HepG2 (cell line): Measurements from ENCODE around the gene NT5DC1. TPM values are rescaled to one million over a fixed set of nuclear protein-coding genes. Genes with fewer than 3 reads are reported as not detected.

Source experiments
- BCL6 ChIP-seq: IDR thresholded peaks from 2 replicates; pipeline ENCODE4 v1.6.1; 2016; ENCODE audit warnings: missing genetic modification reagents, missing compliant biosample characterization
- EED ChIP-seq: sonication (generic); formaldehyde crosslinking; IDR thresholded peaks from 2 replicates; pipeline ENCODE4 v1.5.0; 2020; ENCODE audit warnings: mild to moderate bottlenecking, missing genetic modification reagents
- ETV5 ChIP-seq: IDR thresholded peaks from 2 replicates; pipeline ENCODE4 v1.6.1; 2018; ENCODE audit warnings: missing biosample characterization, missing genetic modification reagents, inconsistent platforms, borderline replicate concordance
- HNRNPLL ChIP-seq: fragments of 200-400 bp; formaldehyde crosslinking; IDR thresholded peaks from 2 replicates; pipeline ENCODE4 v1.6.1; 2017; ENCODE audit warnings: mild to moderate bottlenecking, low read depth, low read length; ENCODE audit not compliant: poor library complexity, severe bottlenecking
- MTF1 ChIP-seq: sonication (generic); formaldehyde crosslinking; IDR thresholded peaks from 2 replicates; pipeline ENCODE4 v1.5.0; 2020; ENCODE audit warnings: missing genetic modification reagents
- POGZ ChIP-seq: sonication (generic); formaldehyde crosslinking; IDR thresholded peaks from 2 replicates; pipeline ENCODE4 v1.4.0; 2020; ENCODE audit warnings: mild to moderate bottlenecking, missing genetic modification reagents
- ZBTB38 ChIP-seq: sonication (generic); formaldehyde crosslinking; IDR thresholded peaks from 2 replicates; pipeline ENCODE4 v1.5.1; 2020; ENCODE audit warnings: mild to moderate bottlenecking, missing genetic modification reagents
- ZKSCAN5 ChIP-seq: sonication (generic); formaldehyde crosslinking; IDR thresholded peaks from 2 replicates; pipeline ENCODE4 v1.5.1; 2020; ENCODE audit warnings: mild to moderate bottlenecking, missing genetic modification reagents
- ZNF138 ChIP-seq: sonication (generic); formaldehyde crosslinking; IDR thresholded peaks from 2 replicates; pipeline ENCODE4 v1.5.0; 2020; ENCODE audit warnings: mild to moderate bottlenecking, low read depth, missing genetic modification reagents
- ZNF232 ChIP-seq: sonication (generic); formaldehyde crosslinking; IDR thresholded peaks from 2 replicates; pipeline ENCODE4 v1.4.0; 2020; ENCODE audit warnings: missing genetic modification reagents, borderline replicate concordance
- ZNF484 ChIP-seq: sonication (generic); formaldehyde crosslinking; IDR thresholded peaks from 2 replicates; pipeline ENCODE4 v1.5.1; 2020; ENCODE audit warnings: mild to moderate bottlenecking, low read depth, missing genetic modification reagents, borderline replicate concordance
- polyA plus RNA-seq, 8 experiments: library from polyadenylated mRNA; depleted of rRNA in 3 of 8; stranded (reverse) in 7 of 8; unstranded in 1 of 8; fragments of >200 nt; fragmentation: Illumina TruSeq in 4 of 8; extraction: Trizol in 4 of 8; gene quantifications; 2 replicates each; pipeline versions ENCODE4 v1.2.1 to v1.2.3, GENCODE V29; 2011 to 2016; ENCODE audit warnings: low read depth in 4 of 8, missing spikeins in 1 of 8, mixed read lengths in 1 of 8; ENCODE audit not compliant: insufficient read depth in 1 of 8
- total RNA-seq, 5 experiments: library from RNA; depleted of rRNA; stranded (reverse); fragments of >200 nt; fragmentation: Illumina TruSeq; extraction: Trizol; gene quantifications; 2 replicates each; pipeline ENCODE4 v1.2.3, GENCODE V29; 2016; ENCODE audit warnings: low read depth in 1 of 5
- TF ChIP-seq, protein P1 (sequence below): IDR thresholded peaks from 2 replicates; pipeline ENCODE4 v1.4.0; 2020; ENCODE audit warnings: mild to moderate bottlenecking, missing genetic modification reagents
- TF ChIP-seq, protein P2 (sequence below): sonication (generic); formaldehyde crosslinking; IDR thresholded peaks from 2 replicates; pipeline ENCODE4 v1.8.1; 2023; ENCODE audit warnings: missing genetic modification reagents, inconsistent platforms, borderline replicate concordance
- TF ChIP-seq, protein P3 (sequence below): sonication (generic); formaldehyde crosslinking; IDR thresholded peaks from 2 replicates; pipeline ENCODE4 v1.9.0; 2022; ENCODE audit warnings: missing genetic modification reagents, mild to moderate bottlenecking, borderline replicate concordance
- TF ChIP-seq, protein P4 (sequence below): IDR thresholded peaks from 2 replicates; pipeline ENCODE4 v1.6.1; 2016; ENCODE audit warnings: missing genetic modification reagents, missing compliant biosample characterization
- TF ChIP-seq, protein P5 (sequence below): sonication (generic); formaldehyde crosslinking; IDR thresholded peaks from 2 replicates; pipeline ENCODE4 v1.8.1; 2022; ENCODE audit warnings: mild to moderate bottlenecking, missing genetic modification reagents
- TF ChIP-seq, protein P6 (sequence below): sonication (generic); formaldehyde crosslinking; IDR thresholded peaks from 2 replicates; pipeline ENCODE4 v1.4.0; 2020; ENCODE audit warnings: mild to moderate bottlenecking, missing genetic modification reagents
- TF ChIP-seq, protein P7 (sequence below): sonication (generic); formaldehyde crosslinking; IDR thresholded peaks from 2 replicates; pipeline ENCODE4 v1.4.0; 2020; ENCODE audit warnings: missing genetic modification reagents

Gene NT5DC1
- total and polyA plus RNA-seq, 2 of the 13 experiments (the other 11 are each of a cell fraction or from before 2014, with no cell fraction given), result 27.0 to 56.1 TPM

DNA sequence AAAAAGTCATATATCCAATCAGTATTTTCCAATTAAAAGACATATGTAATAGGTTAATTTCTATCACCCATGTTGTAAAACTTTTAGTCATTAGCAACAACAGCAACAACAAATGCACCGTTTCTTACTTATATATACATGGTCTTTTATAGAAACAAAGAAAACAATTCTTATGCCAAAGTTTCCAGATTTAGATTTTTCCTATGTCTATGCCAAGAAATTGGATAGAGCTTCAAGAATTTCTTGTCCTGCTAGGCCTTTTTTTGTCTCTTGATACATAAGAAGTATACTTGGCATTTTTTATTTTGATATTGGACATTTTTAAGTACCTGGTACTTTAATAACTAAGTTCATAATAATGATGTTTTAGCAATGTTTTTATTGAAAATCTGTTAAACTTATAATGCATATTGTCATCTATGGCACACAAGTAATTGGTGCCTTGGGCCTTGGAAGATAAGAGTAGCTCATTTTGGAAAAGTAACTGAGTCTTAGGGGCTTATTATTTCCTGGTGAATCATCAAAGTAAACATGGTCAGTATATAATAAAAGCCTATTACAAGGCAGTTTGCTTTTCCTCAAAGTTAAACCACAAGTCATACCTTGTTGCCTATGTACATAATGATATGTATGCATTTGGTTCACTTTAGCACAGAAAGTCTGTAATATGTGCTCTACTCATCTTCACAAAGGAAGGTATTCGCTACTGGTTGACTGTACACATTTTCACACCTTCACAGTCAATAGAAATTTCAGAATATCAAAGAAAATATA is 29.9 kb upstream of the NT5DC1 start (continued):
- TF ChIP-seq, protein P1, sequence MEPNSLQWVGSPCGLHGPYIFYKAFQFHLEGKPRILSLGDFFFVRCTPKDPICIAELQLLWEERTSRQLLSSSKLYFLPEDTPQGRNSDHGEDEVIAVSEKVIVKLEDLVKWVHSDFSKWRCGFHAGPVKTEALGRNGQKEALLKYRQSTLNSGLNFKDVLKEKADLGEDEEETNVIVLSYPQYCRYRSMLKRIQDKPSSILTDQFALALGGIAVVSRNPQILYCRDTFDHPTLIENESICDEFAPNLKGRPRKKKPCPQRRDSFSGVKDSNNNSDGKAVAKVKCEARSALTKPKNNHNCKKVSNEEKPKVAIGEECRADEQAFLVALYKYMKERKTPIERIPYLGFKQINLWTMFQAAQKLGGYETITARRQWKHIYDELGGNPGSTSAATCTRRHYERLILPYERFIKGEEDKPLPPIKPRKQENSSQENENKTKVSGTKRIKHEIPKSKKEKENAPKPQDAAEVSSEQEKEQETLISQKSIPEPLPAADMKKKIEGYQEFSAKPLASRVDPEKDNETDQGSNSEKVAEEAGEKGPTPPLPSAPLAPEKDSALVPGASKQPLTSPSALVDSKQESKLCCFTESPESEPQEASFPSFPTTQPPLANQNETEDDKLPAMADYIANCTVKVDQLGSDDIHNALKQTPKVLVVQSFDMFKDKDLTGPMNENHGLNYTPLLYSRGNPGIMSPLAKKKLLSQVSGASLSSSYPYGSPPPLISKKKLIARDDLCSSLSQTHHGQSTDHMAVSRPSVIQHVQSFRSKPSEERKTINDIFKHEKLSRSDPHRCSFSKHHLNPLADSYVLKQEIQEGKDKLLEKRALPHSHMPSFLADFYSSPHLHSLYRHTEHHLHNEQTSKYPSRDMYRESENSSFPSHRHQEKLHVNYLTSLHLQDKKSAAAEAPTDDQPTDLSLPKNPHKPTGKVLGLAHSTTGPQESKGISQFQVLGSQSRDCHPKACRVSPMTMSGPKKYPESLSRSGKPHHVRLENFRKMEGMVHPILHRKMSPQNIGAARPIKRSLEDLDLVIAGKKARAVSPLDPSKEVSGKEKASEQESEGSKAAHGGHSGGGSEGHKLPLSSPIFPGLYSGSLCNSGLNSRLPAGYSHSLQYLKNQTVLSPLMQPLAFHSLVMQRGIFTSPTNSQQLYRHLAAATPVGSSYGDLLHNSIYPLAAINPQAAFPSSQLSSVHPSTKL (CRISPR knock-in tag), result peak; percentile 90
- TF ChIP-seq, protein P2, sequence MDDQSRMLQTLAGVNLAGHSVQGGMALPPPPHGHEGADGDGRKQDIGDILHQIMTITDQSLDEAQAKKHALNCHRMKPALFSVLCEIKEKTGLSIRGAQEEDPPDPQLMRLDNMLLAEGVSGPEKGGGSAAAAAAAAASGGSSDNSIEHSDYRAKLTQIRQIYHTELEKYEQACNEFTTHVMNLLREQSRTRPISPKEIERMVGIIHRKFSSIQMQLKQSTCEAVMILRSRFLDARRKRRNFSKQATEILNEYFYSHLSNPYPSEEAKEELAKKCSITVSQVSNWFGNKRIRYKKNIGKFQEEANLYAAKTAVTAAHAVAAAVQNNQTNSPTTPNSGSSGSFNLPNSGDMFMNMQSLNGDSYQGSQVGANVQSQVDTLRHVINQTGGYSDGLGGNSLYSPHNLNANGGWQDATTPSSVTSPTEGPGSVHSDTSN (CRISPR knock-in tag), result no peak
- TF ChIP-seq POGZ (CRISPR knock-in tag) (no peak), ZNF138 (CRISPR knock-in tag) (no peak), BCL6 (peak; percentile 93), MTF1 (CRISPR knock-in tag) (no peak), ZNF232 (no peak), ETV5 (CRISPR knock-in tag) (peak; percentile 13; the same call in 1 of the 2 replicates), ZNF484 (CRISPR knock-in tag) (no peak), EED (CRISPR knock-in tag) (no peak), ZBTB38 (no peak), ZKSCAN5 (CRISPR knock-in tag) (no peak), HNRNPLL (no peak)
- TF ChIP-seq, protein P3, sequence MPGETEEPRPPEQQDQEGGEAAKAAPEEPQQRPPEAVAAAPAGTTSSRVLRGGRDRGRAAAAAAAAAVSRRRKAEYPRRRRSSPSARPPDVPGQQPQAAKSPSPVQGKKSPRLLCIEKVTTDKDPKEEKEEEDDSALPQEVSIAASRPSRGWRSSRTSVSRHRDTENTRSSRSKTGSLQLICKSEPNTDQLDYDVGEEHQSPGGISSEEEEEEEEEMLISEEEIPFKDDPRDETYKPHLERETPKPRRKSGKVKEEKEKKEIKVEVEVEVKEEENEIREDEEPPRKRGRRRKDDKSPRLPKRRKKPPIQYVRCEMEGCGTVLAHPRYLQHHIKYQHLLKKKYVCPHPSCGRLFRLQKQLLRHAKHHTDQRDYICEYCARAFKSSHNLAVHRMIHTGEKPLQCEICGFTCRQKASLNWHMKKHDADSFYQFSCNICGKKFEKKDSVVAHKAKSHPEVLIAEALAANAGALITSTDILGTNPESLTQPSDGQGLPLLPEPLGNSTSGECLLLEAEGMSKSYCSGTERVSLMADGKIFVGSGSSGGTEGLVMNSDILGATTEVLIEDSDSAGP (CRISPR knock-in tag), result no peak
- TF ChIP-seq, protein P4, sequence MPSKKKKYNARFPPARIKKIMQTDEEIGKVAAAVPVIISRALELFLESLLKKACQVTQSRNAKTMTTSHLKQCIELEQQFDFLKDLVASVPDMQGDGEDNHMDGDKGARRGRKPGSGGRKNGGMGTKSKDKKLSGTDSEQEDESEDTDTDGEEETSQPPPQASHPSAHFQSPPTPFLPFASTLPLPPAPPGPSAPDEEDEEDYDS (CRISPR knock-in tag), result no peak
- TF ChIP-seq, protein P5, sequence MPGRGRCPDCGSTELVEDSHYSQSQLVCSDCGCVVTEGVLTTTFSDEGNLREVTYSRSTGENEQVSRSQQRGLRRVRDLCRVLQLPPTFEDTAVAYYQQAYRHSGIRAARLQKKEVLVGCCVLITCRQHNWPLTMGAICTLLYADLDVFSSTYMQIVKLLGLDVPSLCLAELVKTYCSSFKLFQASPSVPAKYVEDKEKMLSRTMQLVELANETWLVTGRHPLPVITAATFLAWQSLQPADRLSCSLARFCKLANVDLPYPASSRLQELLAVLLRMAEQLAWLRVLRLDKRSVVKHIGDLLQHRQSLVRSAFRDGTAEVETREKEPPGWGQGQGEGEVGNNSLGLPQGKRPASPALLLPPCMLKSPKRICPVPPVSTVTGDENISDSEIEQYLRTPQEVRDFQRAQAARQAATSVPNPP (CRISPR knock-in tag), result no peak
- TF ChIP-seq, protein P6, sequence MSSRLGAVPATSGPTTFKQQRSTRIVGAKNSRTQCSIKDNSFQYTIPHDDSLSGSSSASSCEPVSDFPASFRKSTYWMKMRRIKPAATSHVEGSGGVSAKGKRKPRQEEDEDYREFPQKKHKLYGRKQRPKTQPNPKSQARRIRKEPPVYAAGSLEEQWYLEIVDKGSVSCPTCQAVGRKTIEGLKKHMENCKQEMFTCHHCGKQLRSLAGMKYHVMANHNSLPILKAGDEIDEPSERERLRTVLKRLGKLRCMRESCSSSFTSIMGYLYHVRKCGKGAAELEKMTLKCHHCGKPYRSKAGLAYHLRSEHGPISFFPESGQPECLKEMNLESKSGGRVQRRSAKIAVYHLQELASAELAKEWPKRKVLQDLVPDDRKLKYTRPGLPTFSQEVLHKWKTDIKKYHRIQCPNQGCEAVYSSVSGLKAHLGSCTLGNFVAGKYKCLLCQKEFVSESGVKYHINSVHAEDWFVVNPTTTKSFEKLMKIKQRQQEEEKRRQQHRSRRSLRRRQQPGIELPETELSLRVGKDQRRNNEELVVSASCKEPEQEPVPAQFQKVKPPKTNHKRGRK, result no peak
- TF ChIP-seq, protein P7, sequence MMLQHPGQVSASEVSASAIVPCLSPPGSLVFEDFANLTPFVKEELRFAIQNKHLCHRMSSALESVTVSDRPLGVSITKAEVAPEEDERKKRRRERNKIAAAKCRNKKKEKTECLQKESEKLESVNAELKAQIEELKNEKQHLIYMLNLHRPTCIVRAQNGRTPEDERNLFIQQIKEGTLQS (CRISPR knock-in tag), result peak; percentile 58; the same call in 1 of the 2 replicates
